Adrenal gland (tissue), 5 donors: Measurements from ENCODE around the gene RALB.

Experiments used
- CTCF ChIP-seq, 6 experiments: fragments of 450-650 bp in 4 of 6; fragments of 200-600 bp in 2 of 6; sonication (generic) in 1 of 6; IDR thresholded peaks; 1 replicate in 5 of 6; 2 replicates in 1 of 6; pipeline versions ENCODE4 v1.5.1 to v1.8.0; 2016 to 2021; ENCODE audit warnings: antibody characterized with exemption in 6 of 6, mild to moderate bottlenecking in 2 of 6, moderate library complexity in 1 of 6
- POLR2A ChIP-seq, 2 donors: fragments of 450-650 bp; IDR thresholded peaks; one replicate each; pipeline ENCODE4 v1.6.1; 2017; ENCODE audit warnings: antibody characterized with exemption in 2 of 2, mild to moderate bottlenecking in 2 of 2, moderate library complexity in 1 of 2
- donor health status: DM: no; HTN: no; CAD: no.

GRCh38 chr2:120240901-120241429, 11.7 kb upstream of the RALB start:
- TF ChIP-seq CTCF (IDR thresholded peaks at IDR 0.05) = no peak
- no peak for TF ChIP-seq POLR2A (IDR thresholded peaks at IDR 0.05)
